Measurements from ENCODE around the gene TBL3.

Gene TBL3

DNA sequence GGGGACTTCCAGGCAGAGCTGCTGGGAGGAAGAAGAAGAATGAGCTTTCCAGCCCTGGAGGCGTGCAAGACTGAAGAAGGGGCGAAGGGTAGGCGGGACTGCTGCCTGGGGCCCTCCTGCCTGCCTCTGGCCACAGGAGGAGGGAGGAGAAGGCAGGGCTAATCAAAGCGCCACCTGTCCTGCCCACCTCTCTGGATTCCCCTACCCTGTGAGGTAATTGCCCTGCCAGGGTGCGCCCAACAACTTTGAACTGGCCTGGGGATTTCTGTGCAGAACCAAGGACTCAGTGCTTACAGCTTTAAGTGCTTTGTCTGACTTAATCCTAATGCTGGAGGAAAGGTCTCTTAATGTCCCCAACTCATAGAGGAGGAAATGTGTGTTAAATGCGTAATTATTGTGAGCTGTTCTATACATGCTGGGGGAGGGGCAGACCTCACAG, 9.6 kb downstream of the TBL3 start, which contains the start of gene NOXO1:
Gene NOXO1 (minus strand): TSS at position 72 of the 439 bp plus-strand sequence. CDS start 290 bp downstream, outside the sequence.
- DNase-seq (ENCODE audit: extremely low read depth in 1 of 2, low read depth in 1 of 2), result no peak

DNA sequence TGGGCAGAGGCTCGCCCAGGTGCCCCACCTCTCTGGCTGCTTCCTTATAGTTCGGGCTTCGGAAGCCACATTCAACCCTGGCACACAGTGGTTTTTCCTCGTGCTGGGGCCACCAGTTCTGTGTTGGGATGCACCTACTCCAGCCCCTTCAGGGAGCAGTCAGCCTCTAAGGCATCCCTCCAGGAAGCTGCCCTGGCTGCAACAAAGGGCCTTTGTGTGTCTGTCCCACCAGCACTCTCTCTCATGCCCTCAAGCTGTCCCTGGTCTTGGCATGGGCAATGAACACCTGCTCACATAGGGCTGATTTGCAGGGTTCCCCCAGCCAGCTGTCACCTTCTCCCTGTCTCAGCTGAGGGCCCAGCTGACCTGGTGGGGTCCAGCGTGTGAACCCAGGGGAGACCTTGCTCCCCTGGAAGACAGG, 10.2 kb downstream of the TBL3 start:
- no peak for DNase-seq (ENCODE audit: extremely low read depth in 1 of 2, low read depth in 1 of 2)

DNA sequence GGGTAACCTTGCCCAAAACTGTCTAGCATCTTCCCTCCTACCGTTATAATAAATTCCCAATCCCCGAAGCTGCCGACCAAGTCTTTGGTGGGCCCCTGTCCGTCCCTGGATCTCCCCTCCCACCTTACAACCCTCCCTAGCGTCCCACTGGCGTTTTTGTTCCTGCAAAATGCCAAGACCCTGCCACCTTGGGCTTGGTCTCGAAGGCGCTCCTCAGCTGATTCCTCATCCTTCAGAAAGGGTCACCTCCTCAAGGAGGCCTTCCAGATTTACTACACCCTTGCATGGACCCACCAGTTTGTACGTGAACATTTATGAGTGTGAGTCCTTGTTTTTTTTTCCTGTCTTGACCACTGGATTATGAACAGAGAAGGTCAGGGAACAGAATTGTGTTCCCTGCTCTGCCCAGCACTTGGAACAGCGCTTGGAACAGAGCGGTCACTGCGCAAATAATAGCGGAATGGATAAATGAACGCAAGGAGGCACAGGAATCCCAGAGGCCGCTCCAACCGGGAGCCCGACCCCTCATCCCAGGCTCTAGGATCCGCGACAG, 11.2 kb downstream of the TBL3 start:
- DNase-seq (ENCODE audit: extremely low read depth in 1 of 2, low read depth in 1 of 2), result no peak

DNA sequence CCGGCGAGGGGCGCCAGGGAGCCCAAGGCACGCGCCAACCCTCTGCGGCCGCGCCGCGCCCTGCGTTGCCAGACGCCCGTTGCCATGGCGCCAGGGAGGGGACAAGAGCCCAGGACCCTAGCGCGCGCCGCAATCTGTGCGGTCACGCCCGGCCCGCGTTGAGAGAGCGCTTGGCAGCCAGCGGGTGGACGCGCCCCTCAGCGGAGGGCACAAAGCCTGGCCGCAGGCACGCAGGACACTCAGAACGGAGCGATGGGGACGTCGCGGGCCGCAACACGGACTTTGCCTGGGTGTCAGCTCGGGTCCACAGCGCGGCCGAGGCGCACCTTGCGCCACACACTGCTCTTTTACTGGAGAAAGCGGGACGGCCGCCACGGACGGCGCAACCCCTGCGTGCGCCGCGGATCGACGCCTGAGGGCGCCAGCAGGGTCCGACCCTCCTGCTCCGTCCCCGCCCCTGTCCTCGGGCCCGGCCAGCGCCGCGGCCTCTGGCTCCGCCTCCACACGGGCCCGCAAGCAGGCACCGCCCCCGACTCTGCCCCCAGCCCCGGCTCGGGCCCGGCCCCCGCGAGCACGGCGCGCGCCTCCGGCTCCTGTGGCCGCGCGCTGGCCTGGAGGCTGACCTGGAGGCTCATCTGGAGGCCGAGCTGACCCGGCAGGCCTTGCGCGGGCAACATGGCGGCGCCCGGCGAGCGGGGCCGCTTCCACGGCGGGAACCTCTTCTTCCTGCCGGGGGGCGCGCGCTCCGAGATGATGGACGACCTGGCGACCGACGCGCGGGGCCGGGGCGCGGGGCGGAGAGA, 11.9 kb downstream of the TBL3 start, which contains the start of gene GFER:
Gene GFER (plus strand): TSS at position 650 of the 803 bp plus-strand sequence. CDS start 26 bp downstream, at position 676.
- peak; percentile 64 to 70 for DNase-seq (ENCODE audit: extremely low read depth in 1 of 2, low read depth in 1 of 2)

DNA sequence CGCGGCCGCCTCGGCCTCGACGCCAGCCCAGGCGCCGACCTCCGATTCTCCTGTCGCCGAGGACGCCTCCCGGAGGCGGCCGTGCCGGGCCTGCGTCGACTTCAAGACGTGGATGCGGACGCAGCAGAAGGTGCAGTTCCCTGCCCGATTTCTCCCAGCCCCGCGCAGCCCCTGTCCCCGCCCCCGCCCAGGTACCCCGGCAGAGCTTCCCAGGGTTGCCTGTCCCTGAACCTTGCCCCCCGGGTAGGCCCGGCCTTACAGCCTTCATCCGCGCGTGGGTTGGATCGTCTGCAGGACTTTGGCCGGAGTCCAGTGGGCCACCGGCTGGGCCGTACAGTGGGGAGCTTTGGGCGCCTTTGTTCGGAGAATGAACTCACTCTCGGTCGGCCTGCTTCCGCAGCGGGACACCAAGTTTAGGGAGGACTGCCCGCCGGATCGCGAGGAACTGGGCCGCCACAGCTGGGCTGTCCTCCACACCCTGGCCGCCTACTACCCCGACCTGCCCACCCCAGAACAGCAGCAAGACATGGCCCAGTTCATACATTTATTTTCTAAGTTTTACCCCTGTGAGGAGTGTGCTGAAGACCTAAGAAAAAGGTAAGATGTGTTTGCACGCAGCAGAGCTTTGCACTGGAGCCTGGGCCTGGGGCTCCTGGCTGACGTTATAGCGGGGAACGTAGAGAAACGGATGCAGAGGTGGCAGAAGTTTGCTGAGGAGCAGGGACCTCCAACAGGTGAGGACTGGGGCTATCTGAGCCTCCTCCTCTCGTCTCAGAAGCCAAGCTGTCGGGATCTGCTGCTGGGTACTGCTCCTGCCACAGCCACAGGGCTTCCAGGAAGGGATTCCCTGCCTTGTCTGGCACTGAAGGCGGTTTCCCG, 12.7 kb downstream of the TBL3 start:
- no peak for DNase-seq (ENCODE audit: extremely low read depth in 1 of 2, low read depth in 1 of 2)

DNA sequence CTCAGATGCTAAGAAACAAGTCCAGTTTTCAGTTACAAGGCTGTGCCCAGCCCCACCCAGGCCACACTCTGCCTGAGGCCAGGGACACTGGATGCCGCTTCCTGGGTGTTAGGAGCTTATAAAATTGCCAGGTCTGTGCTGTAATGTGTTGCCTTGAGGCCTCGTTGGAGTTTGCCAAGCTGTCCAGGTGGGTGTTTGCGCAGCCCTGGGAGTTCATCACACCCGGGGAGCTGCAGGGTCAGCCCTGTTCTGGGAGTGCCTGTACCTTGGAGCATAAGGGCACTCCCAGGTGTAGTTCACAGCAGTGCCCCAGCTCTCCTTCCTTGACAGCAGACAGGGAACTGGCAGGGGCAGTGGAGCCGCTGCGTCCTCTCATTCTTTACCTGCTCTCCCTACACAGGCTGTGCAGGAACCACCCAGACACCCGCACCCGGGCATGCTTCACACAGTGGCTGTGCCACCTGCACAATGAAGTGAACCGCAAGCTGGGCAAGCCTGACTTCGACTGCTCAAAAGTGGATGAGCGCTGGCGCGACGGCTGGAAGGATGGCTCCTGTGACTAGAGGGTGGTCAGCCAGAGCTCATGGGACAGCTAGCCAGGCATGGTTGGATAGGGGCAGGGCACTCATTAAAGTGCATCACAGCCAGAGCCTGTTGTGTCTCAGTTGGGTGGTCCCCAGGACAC, 13.8 kb downstream of the TBL3 start:
- no peak for DNase-seq (ENCODE audit: extremely low read depth in 1 of 2, low read depth in 1 of 2)

DNA sequence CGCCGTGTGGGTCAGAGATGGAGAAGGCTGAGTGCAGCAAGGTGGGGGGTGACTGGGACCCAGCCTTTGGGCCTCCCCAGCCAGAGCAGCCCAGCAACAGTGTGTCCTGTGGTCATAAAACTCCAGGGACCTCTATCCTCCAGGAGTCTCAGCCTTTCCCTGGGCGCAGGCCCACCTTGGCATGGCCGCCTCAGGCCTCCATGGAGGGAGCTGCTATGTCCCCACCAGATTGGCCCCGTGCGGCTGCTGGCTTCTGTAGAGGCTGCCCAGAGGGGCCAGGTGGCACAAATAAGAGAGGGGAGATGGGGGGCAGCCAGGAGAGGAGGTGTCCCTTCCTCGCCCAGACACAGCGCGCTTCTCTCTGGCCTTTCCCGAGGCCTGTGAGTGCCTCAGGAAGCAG, 15.3 kb downstream of the TBL3 start:
- DNase-seq (ENCODE audit: extremely low read depth in 1 of 2, low read depth in 1 of 2), result no peak

DNA sequence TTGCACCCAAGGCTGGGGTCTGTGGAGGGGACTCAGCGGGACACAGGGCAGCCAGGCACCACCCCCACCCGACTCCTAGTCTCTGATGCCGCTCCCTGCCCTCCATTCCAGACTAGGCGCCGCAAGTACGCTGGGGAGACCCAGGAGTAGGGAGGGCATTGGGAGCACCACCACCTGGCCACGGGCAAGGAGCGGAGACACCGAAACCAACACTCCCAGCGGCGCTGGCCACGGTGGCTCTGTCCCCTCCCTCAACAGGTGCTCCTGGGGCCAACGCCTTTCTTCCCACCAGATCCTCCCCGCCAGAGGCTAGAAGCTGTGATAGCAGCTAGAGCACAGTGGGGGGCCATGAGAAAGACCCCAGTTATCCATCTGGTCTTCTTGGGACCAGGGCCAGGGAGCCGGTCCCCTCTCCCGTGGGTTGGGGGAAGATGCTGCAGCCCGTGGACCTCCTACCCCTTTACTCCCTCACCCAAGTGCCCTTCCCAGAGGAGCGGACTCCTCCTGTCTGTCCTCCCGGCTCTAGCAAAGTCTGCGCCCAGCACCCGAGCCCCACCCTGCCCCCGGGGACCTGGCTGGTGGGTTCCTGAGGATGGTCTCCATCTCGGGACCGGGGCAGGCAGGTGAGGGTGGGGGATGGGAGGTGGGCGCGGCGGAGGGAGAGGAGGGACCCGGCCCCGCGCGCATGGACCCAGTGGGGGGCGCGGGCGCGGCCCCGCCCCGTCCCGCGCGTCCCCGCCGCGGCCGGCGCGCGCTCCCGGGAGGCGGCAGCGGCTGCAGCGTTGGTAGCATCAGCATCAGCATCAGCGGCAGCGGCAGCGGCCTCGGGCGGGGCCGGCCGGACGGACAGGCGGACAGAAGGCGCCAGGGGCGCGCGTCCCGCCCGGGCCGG, 17.6 kb downstream of the TBL3 start, which contains the start of gene SYNGR3:
Gene SYNGR3 (plus strand): TSS at position 762 of the 892 bp plus-strand sequence. CDS start 133 bp downstream, outside the sequence.
- DNase-seq (ENCODE audit: extremely low read depth in 1 of 2, low read depth in 1 of 2), result no peak

DNA sequence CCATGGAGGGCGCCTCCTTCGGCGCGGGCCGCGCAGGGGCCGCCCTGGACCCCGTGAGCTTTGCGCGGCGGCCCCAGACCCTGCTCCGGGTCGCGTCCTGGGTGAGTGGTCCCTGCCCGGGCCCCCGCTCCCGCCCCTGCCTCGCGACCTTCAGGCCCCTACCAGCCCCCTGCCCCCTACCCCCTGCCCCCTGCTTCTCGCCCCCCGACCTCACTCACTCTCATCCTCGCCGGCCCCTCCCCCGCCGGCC, 18.2 kb downstream of the TBL3 start:
- no peak for DNase-seq (ENCODE audit: extremely low read depth in 1 of 2, low read depth in 1 of 2)

DNA sequence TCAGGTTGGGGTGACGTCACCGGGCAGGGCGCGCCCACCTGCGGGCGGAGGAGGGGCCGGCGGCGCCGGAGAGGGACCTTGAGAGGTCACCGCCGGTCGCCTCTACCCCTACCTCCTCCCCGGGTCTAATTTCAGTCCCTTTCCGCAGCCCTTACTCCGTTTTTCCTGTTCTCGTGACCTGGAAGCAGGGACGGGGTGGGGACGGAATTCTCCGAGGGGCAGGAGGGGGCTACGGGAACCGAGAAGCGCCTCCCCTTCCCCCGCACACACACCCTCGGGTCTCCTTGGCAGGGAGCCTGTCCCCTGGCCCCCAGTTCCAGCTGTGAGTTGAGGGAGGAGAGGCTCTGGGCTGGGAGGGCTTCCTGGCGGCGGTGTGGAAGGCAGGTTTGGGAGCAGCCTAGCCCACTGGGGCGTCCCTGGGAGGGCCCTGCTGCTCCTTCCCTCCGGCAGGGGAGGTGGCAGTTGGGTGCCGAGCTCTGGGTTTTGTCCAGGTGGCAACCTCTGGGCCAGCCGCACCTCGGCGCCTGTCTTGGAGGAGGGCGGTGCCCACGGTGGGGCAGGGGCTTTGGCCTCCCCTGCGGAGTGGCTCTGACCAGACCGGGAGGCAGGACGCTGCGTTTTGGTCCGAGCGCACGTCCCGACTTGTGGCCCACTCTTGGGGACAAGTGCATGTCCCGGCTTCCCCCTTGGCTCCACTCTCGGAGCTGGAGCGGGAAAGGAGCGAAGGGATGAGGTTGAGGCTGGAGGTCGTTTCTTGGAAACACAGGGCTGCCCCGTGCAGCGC, 18.7 kb downstream of the TBL3 start:
- DNase-seq (ENCODE audit: extremely low read depth in 1 of 2, low read depth in 1 of 2), result no peak

DNA sequence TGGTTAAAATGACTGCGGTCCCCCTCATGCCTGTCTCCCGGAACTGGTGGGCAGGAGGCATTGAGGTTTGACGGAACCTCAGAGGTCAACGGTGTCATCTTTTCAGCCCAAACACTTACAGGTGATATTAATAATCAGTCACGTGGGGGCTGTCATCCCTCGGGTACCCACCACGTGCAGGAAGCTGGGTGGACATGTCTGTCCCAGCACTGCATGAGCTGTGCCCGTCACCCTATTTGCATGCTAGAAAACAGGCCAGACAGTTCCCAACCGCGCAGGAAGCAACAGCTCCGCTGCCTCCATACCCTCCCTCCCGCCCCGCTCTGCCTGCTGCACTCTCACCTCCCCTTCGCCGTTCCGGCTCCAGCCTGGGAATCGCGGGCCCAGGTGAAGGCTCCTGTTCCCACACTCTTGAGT, 19.3 kb downstream of the TBL3 start:
- DNase-seq (ENCODE audit: extremely low read depth in 1 of 2, low read depth in 1 of 2), result no peak

DNA sequence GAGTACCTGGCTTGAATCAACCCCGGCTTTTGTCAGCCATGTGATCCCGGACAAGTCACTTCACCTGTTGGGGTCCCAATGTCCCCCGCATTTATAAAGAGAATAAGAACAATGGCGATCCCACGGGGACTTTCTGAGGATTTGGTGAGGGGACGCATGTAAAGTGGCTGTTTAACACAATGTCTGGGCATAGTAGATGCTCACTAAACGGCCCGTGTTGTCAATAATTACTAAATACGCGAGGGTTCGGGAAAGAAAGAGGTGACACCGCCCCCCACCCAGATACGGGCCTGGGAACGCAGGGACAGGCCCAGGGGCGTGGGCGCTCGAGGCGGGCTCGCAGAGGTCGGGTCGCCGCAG, 19.7 kb downstream of the TBL3 start:
- DNase-seq (ENCODE audit: extremely low read depth in 1 of 2, low read depth in 1 of 2), result no peak

DNA sequence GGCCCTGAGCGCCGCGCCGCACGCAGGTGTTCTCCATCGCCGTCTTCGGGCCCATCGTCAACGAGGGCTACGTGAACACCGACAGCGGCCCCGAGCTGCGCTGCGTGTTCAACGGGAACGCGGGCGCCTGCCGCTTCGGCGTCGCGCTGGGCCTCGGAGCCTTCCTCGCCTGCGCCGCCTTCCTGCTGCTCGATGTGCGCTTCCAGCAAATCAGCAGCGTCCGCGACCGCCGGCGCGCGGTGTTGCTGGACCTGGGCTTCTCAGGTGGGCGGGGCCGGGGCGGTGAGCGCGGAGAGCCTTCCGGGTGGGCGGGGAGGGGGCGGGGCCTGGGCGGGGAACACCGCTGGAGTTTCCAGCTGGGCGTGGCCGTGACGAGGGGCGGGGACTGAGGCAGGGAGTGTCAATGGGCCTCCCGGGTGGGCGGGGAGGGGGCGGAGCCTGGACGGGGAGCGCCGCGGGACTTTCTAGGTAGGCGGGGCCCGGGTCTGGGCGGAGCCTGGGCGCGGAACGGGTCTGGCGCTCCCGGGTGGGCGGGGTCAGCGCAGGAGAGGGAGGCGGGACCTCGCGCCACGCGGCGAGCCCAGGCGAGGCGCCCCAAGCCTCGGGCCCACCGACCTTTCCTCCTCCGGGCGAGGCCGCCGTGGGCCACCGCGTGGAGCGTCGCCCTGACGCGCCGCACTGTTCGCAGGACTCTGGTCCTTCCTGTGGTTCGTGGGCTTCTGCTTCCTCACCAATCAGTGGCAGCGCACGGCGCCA, 20.3 kb downstream of the TBL3 start:
- DNase-seq (ENCODE audit: extremely low read depth in 1 of 2, low read depth in 1 of 2), result peak; percentile 92 to 97

DNA sequence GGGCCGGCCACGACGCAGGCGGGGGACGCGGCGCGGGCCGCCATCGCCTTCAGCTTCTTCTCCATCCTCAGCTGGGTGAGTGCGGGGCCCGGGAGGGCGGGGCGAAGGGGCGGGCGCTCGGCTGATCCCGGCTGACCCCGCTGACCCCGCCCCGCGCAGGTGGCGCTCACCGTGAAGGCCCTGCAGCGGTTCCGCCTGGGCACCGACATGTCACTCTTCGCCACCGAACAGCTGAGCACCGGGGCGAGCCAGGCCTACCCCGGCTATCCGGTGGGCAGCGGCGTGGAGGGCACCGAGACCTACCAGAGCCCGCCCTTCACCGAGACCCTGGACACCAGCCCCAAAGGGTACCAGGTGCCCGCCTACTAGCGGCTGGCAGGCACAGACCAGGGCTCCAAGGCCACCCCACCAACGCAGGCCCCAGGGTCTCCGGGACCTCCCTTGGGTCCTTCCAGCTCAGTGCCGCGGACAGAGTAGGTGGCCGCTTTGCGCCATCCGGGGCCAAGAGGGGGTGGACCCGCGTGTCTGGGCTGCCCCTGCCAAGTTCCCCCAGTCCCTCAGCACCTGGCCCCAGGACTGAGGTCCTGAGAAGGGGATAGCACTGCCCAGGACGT, 21.0 kb downstream of the TBL3 start:
- no peak for DNase-seq (ENCODE audit: extremely low read depth in 1 of 2, low read depth in 1 of 2)

DNA sequence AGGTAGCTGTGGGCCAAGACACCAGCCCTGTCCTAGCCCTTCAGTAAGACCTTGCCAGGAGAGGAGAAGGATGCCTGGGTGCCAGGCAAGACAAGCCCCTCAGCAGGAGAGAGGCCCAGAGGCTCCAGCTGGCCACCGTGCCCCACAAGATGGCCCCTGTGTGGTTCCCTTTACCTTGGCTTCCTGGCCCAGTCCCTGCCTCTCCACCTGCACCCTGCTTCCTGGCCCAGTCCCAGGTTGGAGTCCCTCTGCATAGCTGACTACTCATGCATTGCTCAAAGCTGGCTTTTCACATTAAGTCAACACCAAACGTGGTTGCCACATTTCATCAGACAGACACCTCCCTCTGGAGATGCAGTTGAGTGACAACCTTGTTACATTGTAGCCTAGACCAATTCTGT, 21.9 kb downstream of the TBL3 start:
- no peak for DNase-seq (ENCODE audit: extremely low read depth in 1 of 2, low read depth in 1 of 2)

DNA sequence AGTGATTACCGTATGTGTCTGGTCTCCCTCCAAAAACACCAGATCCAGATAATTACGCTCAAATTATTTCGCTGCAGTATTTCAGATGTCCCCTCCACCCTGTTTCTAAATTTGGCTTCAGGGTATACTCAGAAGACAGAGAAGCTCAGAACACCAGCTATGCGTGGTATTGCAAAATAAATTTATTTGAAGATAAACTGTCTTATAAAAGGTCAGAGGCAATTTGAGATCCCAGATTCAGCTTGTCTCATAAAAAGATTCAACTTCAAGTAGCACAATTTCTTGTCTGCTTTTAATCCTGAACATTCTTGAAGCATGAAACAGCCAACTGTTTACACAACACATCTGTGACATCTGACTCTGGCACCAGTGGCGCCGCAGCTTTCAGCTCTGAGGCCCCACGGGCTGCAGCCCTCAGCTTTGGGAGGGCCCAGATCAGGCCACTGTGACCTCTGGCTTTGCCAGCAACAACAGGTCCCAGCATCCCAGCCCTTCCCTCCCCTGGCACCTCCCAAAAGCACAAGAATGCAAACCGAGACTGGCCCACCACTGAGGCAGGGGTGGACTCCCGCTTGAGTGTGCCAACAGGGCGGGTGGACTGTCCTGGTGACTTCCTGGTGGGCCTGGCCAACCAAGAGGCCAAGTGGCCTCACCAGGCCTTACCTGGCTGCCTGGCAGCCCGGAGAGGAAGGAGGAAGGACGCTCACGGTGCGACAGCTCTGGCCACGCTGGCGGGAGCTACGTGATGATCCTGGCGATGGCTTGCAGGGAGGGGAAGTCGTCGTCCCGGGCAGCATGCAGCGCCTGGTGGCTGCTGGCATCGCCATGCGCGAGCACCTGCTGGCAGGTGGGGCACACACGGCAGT, 25.9 kb downstream of the TBL3 start:
- no peak for DNase-seq (ENCODE audit: extremely low read depth in 1 of 2, low read depth in 1 of 2)

DNA sequence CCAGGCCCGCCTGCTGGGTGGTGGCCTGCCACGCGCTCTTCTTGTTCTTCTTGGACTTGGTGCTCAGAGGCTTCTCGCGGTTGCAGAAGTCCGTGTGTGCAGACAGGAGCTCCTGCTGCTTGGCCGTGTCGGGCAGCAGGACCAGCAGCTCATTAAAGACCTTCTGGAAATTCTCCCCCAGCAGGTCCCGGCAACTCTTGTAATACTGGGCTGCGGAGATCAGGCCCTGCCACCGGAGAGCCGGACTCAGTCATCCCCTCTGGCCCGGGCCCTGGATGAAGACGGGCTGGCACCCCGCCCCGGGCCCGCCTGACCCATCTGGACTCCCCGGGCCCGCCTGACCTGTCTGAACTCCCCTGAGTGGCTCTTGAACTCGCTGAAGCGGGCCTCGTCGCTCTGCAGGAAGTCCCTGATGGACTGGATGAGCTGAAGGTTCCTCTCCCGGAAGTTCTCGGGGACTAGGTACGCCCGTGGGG, 26.5 kb downstream of the TBL3 start:
- DNase-seq (ENCODE audit: extremely low read depth in 1 of 2, low read depth in 1 of 2), result no peak
